HG02840 (cell line): ENCODE measurements around the gene SPG7.

Experiments
- ATAC-seq: cut with Tn5 transposase; IDR thresholded peaks from one replicate; pipeline ENCODE4 v1.9.1; 2021; ENCODE audit warnings: mild to moderate bottlenecking, moderate library complexity, moderate number of reproducible peaks; ENCODE audit not compliant: unreplicated experiment, low FRiP score

Gene SPG7

GRCh38 chr16:89484923-89485679 lies 23.1 kb upstream of the SPG7 start:
- ATAC-seq, result no peak

GRCh38 chr16:89485701-89486246 lies 22.4 kb upstream of the SPG7 start:
- ATAC-seq, result no peak

GRCh38 chr16:89489040-89489897 lies 18.9 kb upstream of the SPG7 start:
- ATAC-seq, result no peak

GRCh38 chr16:89489898-89490438 lies 18.2 kb upstream of the SPG7 start:
- no peak for ATAC-seq

- peak; percentile 87 for ATAC-seq
Observed at GRCh38 chr16:89490439-89491237, 17.6 kb upstream of the SPG7 start, which contains the start of gene ANKRD11. ANKRD11 (minus strand) TSS chr16:89490561; CDS start chr16:89317019, 173,542 bp downstream.

- no peak for ATAC-seq
Observed at GRCh38 chr16:89491238-89491869, 16.8 kb upstream of the SPG7 start.

- no peak for ATAC-seq
Observed at GRCh38 chr16:89491974-89492687, 16.1 kb upstream of the SPG7 start.

- ATAC-seq, result no peak
Observed at GRCh38 chr16:89493776-89494175, 14.4 kb upstream of the SPG7 start.

- no peak for ATAC-seq
Observed at GRCh38 chr16:89495121-89495520, 13.1 kb upstream of the SPG7 start.

GRCh38 chr16:89498839-89499238 lies 9.4 kb upstream of the SPG7 start:
- no peak for ATAC-seq

GRCh38 chr16:89499767-89500166 lies 8.4 kb upstream of the SPG7 start:
- ATAC-seq, result no peak

- ATAC-seq, result no peak
Observed at GRCh38 chr16:89502081-89502843, 5.9 kb upstream of the SPG7 start.

GRCh38 chr16:89504091-89504490 lies 4.1 kb upstream of the SPG7 start:
- no peak for ATAC-seq

- no peak for ATAC-seq
Observed at GRCh38 chr16:89505204-89506112, 2.7 kb upstream of the SPG7 start.

- no peak for ATAC-seq
Observed at GRCh38 chr16:89506113-89506504, 2.1 kb upstream of the SPG7 start.

GRCh38 chr16:89506791-89507191 lies 1.4 kb upstream of the SPG7 start:
- no peak for ATAC-seq

- ATAC-seq, result peak; percentile 31
Observed at GRCh38 chr16:89507214-89507833, 879 bp upstream of the SPG7 start.
